Occipital lobe (tissue), 2 donors: Measurements from ENCODE around the gene PDE4B. TPM values are rescaled to one million over a fixed set of nuclear protein-coding genes. Genes with fewer than 3 reads are reported as not detected.
"Not testable (repeated sequence)": the region's sequence is repeated elsewhere in the genome, so short reads cannot be mapped to it uniquely, and the experiment has no call there.

ENCODE experiments used
- DNase-seq: peaks from one replicate; lab custom pipeline; 2025; lab: John Stamatoyannopoulos, UW
- total RNA-seq: library from RNA; depleted of rRNA; stranded (reverse); fragments of >200 nt; gene quantifications from one replicate; pipeline ENCODE4 v1.2.3, GENCODE V29; 2014

The PDE4B gene
- total RNA-seq, 1 donor from 2014 or later: 77.8 TPM

DNA sequence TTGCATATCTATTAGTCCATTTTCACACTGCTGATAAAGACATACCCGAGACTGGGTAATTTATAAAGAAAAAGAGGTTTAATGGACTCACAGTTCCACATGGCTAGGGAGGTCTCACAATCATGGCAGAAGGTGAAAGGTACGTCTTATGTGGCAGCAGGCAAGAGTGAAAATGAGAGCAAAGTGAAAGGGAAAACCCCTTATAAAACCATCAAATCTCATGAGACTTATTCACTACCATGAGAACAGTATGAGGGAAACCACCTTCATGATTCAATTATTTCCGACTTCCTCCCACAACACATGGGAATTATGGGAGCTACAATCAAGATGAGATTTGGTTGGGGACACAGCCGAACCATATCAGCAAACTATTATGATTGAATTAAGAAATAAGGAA is 335.9 kb downstream of the PDE4B start:
- DNase-seq: not testable (repeated sequence)

DNA sequence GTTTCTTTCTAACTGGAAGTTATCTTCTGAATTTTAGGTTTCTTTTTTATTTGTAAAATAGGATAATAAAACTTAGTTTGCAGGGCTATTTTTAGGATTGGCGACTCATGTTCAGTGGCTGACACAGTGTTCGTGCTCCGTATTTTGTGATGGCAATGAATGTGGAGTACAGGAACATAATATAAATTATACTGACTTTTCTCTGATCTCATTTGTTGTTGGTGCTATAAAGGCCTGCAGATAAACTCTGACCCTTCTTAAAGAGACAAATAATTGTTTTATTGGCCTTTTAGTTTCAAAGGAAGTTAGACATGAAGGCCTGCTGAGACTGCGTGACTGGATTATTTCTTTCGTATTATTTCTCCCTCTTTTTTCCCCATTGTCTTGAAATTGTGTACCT is 339.6 kb downstream of the PDE4B start:
- DNase-seq: no peak

DNA sequence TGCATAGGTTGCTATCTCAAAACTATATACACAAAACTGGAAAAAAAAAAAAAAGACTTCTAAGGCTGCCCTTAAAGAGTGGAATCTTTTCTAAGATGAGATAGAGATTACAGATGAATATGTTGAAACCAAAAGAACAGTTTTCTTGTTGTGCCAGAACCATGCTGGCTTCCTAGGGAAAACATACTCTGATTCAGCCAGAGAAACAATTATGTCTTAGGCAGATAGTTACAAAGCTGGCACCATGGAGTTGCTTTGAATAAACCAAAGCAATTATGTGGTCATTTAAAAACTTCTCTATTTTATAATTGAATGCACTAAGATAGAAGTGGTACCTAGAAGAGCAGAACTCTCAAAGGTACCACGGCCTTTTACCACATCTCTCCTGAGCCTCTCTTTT is 341.3 kb downstream of the PDE4B start:
- DNase-seq: no peak

DNA sequence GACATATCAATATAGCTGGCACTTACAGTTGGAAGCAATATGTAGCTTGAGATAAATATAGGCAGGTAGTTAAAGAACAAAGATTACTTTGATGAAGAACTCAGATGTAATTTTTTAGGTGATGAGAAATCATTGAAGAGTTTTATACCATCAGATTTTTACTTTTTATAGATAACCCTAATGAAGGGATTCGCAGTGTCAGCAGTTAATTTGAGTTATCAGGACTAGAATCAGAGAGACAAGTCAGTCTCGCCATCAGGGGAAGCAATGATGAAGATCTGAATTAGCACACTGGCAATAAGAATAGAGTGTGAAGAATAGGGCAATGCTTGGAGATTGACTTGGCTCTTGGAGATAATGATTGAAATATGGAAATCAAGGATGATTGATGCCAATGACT is 342.5 kb downstream of the PDE4B start:
- DNase-seq: no peak

DNA sequence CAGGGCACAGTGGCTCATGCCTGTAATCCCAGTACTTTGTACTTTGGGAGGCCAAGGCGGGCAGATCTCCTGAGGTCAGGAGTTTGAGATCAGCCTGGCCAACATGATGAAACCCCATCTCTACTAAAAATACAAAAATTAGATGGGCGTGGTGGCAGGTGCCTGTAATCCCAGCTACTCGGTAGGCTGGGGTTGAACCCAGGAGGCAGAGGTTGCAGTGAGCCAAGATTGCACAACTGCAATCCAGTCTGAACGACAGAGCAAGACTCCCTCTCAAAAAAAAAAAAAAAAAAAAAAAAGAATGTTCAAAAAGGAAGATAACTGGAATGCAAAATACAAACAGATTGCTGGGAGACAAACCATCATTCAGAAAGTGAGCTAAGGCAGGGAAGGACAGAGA is 343.7 kb downstream of the PDE4B start:
- DNase-seq: not testable (repeated sequence)

DNA sequence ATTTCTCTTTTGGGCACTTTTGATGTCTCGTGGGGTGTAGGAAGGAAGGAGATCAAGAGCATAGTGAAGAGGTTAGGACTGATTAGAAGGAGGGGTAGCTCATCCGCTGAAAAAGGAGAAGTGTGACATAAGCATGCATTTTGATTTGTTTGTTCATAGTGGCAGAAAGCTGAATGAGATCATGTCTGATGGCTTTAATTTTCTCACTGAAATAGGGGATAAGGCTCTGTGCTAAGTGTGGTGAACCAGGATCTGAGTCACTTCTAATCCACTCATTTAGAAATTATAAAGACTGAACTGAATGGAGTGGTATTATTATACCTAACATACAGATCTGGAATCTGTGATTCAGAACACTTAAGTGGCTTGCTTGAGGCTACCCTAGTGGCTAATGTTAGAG is 344.5 kb downstream of the PDE4B start:
- no peak for DNase-seq

DNA sequence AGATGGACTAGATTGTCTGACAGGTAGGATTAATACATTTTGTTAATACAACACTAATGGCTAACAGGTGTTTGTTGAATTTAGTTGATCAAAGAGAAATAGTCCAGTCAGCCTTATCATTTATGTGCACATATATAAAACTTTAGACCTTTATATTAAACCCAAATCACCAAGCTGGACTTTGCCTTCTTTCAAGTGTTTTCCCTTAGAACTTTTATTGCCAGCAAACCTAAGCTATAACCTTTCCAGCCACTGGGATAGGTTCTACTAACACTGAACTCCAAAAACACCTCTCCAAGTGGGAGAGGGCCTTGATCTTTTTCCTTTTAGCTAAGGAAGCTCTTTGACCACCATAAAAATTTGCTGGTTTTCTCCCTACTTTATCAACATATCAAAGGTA is 345.9 kb downstream of the PDE4B start:
- no peak for DNase-seq

DNA sequence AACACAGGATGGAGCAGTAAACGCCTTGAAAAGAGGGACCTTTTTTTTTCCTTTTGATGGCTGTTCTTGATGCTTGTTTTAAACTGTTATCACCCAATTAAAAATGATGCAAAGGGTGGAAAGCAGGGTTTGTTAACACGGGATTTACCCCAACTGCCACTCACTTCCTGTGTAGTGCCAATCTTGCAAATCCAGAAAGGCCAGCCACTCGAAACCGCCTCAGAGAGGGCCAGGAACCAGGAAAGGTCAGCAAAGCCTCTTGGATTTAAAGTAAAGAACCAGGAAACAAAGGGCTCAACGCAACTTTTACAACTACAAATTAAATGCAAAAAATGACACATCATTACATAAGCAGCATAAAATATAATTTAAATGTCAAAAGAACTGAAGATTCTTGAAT is 347.4 kb downstream of the PDE4B start:
- DNase-seq: no peak

DNA sequence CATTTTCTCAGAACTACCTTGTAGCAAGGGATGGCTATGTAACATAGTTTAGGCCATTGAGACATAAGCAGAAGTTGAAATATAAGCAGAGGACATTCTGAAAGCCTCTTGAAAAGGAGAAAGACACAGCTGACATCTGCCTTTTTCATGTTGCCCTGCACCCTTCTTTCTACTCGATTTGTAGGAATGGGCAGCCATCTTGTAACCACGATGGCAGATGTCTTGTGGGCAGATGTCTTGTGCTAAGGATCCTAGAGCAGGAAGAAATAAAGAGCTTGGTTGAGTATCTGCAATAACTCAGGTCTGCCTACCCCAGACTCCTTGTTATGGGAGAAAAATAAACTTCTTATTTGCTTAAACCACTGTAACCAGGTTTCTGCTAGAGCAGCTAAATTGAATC is 351.0 kb downstream of the PDE4B start:
- no peak for DNase-seq

DNA sequence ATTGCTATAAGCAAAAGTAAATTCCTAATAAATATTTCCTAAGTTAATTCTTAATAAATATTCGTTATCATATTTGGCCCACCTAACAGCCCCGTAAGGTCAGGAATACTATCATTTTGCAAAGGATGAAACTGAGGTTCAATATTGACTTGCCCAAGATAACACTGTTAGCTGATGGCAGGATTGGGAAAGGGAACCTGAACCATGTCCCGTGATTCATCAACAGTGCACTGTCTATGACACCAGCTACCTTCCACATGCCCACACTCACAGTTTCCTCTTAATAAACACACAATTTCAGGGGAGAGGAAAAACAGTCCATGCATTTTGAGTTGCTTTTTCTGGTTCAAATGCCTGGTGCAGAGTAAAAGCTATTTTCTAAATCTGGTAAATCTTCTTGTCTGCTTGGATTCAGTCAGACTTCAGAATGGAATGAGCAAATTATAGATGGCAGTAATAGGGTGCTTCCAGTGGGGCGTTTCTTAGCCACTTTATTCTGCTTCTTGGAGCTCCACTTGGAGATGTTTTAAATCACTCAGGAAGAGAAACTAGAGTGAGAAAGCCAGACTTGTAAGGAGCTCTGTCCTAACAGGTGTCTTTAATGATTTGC is 354.6 kb downstream of the PDE4B start:
- no peak for DNase-seq

DNA sequence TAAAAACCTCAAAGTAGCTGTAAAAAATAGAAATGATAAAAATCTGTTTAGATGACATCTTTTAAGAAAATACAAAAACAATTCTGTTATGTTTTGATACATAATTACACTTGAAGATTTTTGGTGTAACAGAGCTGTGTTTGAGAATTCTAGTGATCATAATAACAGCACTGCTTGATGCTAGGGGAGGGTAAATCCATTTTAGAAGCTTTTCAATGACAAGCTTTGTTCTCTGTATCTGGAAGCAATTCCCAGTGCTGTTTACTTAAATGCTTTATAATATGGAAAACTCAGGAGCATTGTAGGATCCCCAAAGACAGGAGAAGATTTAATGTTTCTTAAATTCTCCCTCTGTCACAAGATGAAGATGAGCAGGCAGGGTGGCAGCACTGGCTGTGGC is 359.3 kb downstream of the PDE4B start:
- no peak for DNase-seq

DNA sequence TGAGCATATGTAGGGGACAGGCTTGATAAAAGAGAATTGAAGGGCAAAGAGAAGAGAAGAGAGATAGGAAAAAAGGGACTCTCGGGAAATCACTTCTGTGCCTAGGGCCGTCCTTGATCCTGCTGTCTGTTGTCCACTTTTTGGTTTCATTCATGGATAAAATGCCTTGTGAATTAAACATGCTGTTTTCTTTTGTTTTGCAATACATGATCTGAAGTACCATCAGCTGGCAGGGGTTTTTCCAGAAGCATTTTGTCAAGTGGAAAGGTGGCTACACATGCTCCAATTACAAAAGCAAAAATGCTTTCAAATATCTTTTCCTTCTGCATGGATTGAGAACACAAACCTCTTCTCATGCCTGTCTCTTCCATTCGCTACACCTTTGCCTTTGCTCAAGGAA is 361.7 kb downstream of the PDE4B start:
- no peak for DNase-seq

DNA sequence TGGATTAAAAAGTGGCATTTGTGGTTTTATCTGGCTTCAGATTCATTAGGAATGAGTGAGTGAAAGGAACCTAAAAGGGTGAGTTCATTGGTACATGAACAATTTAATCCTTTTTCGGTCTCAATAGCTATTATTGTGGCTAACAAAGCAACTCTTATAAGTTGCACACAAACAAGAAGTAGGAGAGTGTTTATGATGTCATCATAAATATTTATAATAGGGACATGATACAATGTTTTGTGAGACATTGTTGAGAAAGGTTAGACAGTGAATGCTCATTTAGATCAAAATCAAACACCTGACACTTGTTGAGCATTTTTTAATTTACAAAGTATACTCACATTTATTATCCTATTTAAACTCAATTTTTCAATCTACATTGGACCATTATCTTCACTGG is 363.4 kb downstream of the PDE4B start:
- no peak for DNase-seq

DNA sequence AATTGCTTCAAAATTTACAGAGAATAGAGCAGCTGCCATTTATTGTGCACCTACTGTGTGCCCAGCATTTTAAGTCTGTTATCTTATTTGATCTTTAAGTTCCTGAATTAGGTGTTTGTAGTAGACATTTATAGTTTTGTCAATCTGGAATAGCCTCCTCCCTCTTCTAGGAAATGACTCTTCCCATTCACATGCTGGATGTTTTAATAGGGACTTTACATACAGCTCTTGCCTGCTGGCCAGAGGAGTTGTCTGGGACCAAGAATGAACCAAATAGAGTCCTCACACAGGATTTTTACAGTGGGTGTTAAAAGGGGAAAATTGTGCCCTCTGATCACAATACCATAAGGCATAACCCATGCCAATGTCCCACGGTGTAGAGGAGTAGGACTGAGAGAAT is 367.1 kb downstream of the PDE4B start:
- no peak for DNase-seq

DNA sequence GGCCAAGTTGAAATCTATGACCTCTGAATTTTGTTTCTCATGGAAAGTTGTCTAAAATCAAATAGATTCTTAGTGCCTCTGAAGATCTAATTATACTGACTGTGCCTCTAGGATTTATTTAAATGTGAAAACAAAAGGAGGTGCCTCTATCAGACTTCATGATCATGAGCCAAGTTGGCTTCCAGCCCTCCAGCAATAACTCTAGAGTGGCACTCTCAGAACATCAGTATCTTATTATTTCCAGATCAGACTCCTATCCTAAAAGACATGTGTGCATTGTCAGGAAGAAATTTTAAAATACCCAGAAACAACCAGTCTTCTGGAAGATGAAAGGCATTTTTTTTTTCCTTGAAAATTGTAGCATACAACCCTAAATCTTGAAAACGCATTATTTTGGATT is 368.0 kb downstream of the PDE4B start:
- no peak for DNase-seq

DNA sequence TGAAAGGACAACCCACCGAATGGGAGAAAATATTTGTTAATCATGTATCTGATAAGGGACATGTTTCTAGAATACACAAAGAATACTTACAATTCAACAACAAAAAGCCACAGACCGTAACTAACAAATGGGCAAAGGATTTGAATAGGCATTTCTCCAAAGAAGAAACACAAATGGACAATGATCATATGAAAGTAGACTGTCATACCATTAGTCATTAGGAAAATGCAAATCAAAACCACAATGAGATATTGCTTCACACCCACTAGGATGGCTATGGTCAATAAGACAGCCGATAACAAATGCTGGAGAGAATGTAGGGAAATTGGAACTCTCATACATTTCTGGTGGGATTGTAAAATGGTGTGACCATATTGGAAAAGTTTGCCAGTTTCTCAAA is 374.1 kb downstream of the PDE4B start:
- no peak for DNase-seq

DNA sequence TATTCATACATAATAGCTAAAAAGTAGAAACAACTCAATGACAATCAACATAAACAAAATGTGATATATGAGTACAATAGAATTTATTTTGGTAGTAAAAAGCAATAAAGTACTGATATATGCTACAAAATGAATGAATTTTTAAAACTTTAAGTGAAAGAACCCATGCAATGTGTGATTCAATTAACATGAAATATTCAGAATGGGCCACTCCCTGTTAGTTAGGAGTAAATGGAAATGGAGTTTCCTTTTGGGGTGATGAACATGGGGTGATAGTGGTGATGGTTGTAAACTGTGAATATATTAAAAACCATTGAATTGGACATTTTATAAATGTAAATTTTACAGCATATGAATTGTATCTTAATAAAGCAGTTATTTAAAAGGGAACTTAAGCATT is 374.6 kb downstream of the PDE4B start:
- DNase-seq: no peak

DNA sequence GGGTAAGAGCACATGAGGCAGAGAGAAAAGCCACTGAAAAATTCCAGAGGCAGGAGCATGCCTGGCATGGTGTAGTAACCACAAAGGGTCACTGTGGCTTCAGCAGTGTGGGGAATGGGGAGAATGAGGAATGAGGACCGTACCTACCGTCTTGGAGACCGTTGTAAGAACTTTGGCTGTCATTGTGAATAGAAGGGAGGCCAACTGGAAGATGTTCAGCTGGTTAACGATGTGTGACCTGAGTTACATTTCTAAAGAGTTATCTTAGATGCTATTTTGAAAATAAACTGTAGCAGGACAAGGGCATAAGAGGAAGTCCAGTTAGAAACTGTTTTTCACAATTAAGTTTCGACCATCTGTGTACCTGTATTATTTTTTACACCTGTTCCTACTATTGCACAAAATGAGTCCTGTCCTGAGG is 375.8 kb downstream of the PDE4B start:
- DNase-seq: no peak

DNA sequence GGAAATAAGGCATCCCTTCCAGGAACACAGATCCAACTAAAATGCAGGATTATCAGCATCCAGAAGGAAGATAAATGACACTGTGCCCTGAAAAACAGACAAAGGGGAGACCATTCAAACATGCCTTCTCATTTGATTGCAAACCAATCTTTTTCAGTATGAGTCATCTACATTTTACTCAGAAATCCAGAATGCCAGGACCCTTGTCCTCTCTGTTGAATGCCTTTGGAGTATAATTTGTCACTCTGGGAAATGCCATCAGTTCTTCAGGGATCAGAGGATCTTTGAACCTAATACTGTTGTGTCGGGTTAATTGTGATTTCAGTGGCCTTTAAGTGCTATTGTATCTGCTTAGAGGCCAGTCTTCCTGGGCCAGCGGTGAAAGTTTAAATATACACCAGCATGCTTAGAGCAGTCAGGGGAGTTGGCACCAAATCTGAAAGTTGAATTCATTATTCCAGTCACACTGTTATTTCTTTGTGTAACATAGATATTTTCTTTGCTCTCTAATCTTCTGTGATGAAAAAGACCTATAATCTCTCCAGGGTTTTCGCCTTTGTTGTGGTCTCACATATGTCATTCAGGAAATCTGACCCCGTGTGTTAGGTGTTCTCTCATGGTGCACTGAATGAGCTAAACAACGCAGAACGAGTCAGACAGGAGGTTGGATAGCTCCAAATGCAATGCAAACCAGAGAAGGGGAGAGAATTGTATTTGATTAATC is 376.4 kb downstream of the PDE4B start:
- DNase-seq: no peak

DNA sequence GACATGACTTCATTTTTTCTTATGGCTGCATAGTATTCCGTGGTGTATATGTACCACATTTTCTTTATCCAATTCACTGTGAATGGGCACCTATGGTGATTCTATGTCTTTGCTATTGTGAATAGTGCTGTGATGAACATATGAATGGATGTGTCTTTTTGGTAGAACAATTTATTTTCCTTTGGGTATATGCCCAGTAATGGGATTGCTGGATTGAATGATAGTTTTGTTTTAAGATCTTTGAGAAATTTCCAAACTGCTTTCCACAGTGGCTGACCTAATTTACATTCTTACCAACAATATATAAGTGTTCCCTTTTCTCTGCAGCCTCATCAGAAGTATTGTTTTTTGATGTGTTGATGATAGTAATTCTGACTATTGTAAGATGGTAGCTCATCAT is 379.6 kb downstream of the PDE4B start:
- DNase-seq: no peak

DNA sequence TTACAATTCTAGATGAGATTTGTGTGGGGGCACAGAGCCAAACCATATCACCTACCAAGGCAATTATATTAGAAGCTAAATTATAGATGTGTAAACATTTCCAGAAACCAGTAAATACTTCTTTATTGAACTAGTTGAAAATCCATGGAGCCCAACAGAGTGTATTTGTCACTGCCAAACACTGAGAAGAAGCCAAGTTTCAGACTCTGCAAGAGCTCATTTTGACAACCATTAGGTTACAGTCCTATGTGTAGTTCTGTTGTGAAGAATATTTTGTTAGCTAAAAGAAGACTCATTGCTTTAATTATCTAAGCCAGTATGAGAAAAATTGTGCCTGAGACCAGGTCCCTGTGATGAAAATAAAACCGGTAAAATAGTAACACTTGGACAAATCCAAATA is 382.4 kb downstream of the PDE4B start:
- no peak for DNase-seq

DNA sequence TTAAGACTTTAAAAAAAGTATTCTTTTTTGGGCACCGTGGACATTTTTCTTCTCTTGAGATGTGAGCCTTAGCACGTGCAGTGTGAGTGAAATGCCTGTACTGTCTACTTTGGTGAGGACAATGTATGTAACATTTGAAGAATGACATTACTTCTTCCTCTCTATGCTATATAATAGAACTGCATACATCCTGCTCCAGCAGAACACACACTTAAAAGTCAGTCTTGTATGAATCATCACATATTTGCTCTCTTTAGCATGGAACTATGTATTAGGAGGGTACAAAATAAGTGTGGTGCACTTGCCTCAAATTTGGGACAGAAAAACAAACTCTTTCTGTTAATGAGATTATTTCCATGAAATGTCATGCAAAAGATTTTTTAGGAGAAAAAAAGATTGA is 382.9 kb downstream of the PDE4B start:
- DNase-seq: no peak

DNA sequence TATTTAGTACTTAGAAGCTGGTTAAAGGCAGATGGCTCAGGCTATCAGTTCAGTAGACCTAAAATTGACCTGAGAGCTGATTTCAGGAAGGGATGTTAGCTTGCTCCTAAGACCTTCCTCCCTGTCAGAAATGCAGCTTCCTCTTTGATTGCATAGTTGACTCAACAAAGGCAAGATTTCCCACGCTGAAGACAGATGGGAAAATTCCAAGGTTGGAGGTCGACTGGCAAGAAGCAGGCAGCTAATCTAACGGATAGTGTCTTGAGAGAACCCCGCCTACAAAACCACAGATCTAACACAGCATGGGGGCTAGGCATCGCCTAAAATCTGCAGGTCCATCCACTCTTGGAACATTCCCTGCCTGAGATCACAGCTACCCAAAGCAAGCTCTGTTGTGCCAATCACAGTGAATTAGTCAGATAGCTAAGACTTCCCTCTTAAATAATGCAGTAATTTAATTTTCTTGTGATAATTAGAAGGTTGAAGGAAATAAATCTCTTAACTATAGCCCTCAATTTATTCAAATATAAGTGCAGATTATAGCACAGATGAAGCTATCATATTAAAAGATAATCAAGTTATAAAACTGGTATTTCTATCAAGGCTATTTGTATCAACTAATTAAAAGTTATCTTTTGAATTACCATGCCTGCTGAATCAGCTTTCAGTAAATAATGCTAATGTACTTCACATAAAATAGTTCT is 383.5 kb downstream of the PDE4B start:
- no peak for DNase-seq
